GM21447 (cell line): ENCODE data around the gene EGFL8.
"Not testable (repeated sequence)": the region's sequence is repeated elsewhere in the genome, so short reads cannot be mapped to it uniquely, and the experiment has no call there.

Experiments used
- ATAC-seq: cut with Tn5 transposase; IDR thresholded peaks from one replicate; pipeline ENCODE4 v1.9.1; 2021; ENCODE audit not compliant: unreplicated experiment

Gene EGFL8

GRCh38 chr6:32164295-32164694 lies at the start of gene EGFL8:
Gene EGFL8, plus strand, starts transcription at chr6:32164595. Its CDS starts 1,571 bp downstream, at chr6:32166166.
- ATAC-seq, result no peak

DNA sequence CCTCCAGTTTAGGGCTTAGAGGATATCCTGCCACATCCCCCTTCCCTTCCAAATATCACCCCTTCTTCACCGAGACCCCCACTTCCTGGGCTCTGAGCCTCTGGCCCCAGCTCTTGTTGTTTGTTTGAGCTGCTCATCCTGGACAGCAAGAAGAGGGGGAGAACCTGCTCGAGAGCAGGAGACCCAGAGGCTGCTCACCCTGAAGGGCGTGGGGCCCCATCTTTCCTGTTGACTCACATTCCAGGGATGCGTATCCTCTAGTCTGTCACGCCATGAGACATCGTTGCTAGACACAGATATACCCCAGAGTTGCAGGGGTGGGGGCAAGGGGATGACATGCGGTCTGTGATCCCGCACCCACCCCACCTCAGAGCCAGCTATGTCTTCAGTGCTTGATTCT lies 49.6 kb upstream of the EGFL8 start:
- ATAC-seq, result no peak

DNA sequence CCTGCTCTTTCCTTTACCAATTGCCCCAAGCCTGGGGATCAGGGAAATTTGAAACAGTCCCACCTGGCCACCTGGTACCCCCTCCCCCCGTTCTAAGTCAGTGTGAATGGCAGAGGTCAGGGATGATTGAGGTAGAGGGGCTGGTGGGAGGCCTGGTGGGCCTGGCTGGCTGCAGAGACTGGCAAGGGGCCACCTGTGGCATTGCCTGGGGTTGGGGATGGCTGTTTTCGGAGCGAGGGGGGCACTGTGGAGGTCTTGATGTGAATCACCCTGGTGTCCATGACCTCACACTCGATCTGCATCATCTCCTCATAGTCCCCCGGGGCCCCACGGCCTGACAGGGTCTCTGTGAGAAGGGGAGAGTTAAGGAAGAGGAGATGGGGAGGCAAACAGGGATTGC lies 48.8 kb upstream of the EGFL8 start:
- ATAC-seq, result no peak

- ATAC-seq, result no peak
These were observed 47.7 kb upstream of the EGFL8 start for GRCh38 chr6:32116674-32117073.

DNA sequence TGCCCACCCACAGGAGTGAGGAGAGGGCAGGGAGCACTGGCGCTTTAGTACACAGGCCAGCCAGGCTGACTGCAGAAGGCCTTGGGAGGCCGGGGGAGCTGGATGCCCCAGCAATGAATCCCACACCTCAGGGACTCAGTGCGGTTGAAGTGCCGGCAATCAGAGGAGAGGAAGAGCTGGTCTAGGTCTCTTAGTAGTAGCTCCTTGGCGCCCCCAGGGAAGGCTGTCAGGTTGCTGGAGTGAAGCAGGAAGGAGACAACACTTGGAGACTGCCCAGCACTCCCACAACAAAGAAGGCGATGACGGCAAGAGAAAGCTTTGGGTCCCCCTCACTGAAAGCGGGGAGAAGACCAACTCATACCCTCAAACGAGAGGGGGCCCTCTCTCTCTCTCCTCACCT lies 46.9 kb upstream of the EGFL8 start:
- ATAC-seq, result no peak

- ATAC-seq, result no peak
These were observed 45.4 kb upstream of the EGFL8 start for GRCh38 chr6:32118782-32119628.

GRCh38 chr6:32120573-32121059 lies 43.8 kb upstream of the EGFL8 start:
- no peak for ATAC-seq

GRCh38 chr6:32123681-32124080 lies 40.7 kb upstream of the EGFL8 start:
- no peak for ATAC-seq

GRCh38 chr6:32126880-32127279 lies 37.5 kb upstream of the EGFL8 start:
- no peak for ATAC-seq

GRCh38 chr6:32127409-32127716 lies 37.0 kb upstream of the EGFL8 start:
- ATAC-seq, result no peak

- peak; percentile 89 for ATAC-seq
These were observed 36.4 kb upstream of the EGFL8 start, which contains the start of gene ATF6B for GRCh38 chr6:32127717-32128592. Gene ATF6B, minus strand, starts transcription at chr6:32128246. Its CDS starts 39 bp downstream, at chr6:32128207.

DNA sequence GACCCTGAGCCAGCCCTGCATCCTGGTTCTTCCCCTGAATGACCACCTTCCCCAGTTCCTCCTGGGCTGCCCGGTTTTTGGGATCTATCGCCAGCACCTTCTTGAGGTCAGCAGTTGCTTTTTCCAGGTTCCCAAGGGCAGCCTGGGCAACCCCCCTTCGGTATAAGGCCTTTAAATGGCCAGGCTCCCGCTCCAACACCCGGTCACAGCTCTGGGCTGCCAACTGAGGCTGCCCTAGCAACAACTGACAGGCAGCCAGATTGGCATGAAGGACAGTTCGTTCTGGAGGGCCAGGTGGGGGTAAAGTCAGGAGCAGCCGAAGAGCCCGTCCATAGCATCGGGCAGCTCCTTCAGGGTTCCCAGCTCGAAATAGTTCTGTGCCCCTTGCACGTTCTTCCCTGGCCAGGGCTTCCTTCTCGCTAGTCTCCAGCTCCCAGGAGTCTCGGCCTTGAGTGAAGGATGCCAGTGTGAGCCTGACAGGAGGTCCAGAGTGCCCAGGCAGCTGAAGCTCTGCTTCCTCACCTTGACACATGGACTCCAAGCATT lies 35.6 kb upstream of the EGFL8 start:
- ATAC-seq, result no peak

DNA sequence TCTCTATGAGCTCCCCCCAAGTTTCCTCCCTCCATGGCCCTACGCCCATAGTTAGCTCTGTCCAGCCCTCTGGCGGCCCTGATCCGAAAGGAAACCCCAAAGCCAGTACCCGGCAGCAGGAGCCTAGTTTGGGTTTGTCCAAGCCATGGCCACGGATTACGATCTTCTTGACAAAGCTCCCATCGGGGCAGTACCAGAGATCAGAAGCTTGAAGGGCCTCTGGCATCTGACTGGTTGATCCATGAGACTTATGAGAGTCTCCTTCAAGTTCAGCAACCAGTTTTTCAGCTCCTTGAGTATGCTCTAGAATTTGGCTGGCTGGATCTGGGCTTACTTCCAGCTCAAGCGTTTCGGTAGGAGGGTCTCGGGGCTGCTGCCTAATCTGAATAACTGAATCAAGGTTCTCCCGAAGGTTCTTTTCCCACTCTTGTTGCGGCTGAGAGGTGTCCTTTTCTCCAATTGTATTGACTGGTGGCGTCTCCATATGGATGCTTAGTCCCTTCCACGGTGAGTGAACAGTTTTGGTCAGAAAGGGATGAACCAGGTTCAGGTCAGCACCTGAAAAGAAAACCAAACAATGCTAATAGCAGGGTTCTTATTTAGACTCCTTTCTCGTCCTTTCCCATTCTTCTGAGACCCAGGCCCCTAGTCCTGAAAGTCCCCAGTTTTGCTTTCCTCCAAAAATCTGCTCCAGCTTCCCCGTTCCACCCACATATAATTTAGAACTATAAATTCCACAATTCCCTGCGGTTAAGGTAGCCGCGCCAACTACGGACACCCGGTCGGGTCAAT lies 34.9 kb upstream of the EGFL8 start:
- ATAC-seq, result peak; percentile 12

GRCh38 chr6:32131439-32131948 lies 32.9 kb upstream of the EGFL8 start:
- ATAC-seq, result no peak

GRCh38 chr6:32132110-32132509 lies 32.3 kb upstream of the EGFL8 start:
- ATAC-seq, result no peak

DNA sequence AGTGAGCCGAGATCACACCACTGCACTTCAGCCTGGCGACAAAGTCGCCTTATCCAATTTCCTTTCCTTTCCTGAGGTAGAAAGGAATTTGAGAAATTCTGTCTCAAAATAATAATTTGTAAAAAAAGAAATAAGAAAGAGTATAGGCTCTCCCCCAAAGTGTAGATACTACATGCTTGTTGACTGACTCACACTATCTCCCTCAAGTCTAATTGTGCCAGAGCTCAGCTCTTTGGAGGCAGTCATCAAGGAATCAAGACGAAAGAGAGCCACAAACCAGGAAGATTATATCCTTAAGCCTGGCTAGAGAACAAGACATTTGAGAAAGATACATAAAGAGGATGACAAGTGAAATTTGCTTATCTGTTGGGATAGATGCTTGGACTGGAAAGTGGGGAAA lies 30.6 kb upstream of the EGFL8 start:
- ATAC-seq, result no peak

- no peak for ATAC-seq
These were observed 26.9 kb upstream of the EGFL8 start for GRCh38 chr6:32137454-32137853.

DNA sequence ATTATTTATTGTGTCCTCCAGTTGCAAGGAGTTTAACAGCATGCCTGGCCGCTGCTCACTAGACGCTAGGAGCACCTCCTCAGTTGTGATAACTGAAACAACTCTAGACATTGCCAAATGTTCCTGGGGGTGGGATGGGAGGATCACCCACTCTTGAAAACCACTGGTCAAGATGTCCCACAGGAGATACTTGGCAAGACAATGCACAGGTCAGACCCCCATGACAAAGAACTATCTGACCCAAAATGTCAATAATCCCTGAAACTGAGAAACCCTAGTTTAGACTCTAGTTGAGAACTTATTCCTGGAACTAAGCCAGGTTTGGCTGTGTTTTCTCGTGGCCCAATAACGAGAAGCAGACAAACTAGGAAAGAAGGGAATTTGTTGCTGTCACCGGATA lies 24.8 kb upstream of the EGFL8 start:
- ATAC-seq, result no peak

DNA sequence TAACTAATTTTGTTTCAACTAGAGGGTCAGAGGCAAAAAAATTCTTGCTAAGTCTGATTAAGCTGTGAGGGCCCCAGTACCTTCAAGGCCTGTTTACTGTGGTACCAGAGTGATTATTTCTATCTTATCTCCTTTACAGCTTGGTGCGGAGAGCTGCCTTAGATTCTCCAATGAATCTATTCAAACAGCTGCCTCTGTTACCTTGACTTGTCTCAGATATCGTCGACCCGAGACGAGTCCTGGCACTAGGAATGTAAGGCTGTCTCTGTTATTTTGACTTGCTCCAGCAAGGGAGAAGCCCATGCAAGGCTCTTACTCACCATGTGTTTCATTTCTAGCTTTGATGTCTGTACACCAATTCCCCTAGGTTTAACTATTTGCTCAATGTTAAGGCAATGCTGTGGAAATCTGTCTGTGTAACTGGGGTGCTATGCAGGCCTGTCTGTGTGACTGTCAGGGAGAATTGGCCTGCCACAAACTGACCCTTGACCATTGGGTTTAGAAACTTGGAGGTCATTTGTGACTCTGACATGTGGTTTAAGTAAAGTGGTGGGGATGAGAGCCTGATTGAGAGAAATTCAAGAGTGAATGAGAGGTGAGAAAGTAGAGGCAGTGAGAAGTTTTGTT lies 23.9 kb upstream of the EGFL8 start:
- ATAC-seq, result no peak

DNA sequence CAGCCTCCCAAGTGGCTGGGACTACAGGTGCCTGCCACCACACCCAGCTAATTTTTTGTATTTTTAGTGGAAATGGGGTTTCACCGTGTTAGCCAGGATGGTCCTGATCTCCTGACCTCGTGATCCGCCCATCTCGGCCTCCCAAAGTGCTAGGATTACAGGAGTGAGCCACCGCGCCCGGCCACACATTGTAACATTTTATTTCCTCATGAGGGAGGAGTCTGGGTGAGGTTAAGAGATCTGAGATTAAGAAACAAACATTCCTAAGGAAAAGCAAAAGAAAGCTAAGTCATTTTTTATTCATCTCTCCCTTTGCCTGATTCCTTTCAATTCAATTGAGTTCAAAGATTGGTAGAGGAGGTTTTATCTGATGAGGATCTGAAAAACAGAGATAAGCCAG lies 20.2 kb upstream of the EGFL8 start:
- ATAC-seq, result not testable (repeated sequence)
